IMR-90 (cell line): ENCODE results near the gene TMEM50B. TPM values are rescaled to one million over a fixed set of nuclear protein-coding genes. Genes with fewer than 3 reads are reported as not detected.

Experiments used
- ATAC-seq: fragments of 200-7000 bp; cut with Tn5 transposase; 2 replicates; pipeline ENCODE4 v1.9.1; 2020; ENCODE audit warnings: low read depth, mild to moderate bottlenecking, moderate library complexity
- BruUV-seq: library from RNA; stranded (reverse); fragments of 400-500 nt; replicated peaks from 2 replicates; lab custom pipeline; 2021; lab: Mats Ljungman, UMichigan
- CTCF ChIA-PET: fragments of 300-600 bp; formaldehyde crosslinking; extraction: SDS; loops from one replicate; lab custom pipeline; 2021; ENCODE audit warnings: antibody characterized with exemption; lab: Yijun Ruan, JAX
- POLR2A ChIA-PET: fragments of 300-600 bp; sonication (Branson Sonifier 250); formaldehyde crosslinking; loops from one replicate; lab custom pipeline; 2022; ENCODE audit warnings: antibody characterized with exemption; ENCODE audit not compliant: unreplicated experiment; lab: Charles Lee
- DNase-seq: peaks from one replicate; pipeline ENCODE4 v3.0.0; 2013
- H2AFZ ChIP-seq: replicated peaks from 2 replicates; pipeline ENCODE3; 2013; ENCODE audit warnings: low read length, mild to moderate bottlenecking; ENCODE audit not compliant: poor library complexity
- H2AK5ac ChIP-seq: 2 replicates; pipeline ENCODE4 v1.6.1; 2013; ENCODE audit warnings: low read depth, low read length, inconsistent platforms
- H2AK9ac ChIP-seq: replicated peaks from 2 replicates; pipeline ENCODE3; 2013; ENCODE audit warnings: mild to moderate bottlenecking, low read depth, low read length, moderate library complexity; ENCODE audit not compliant: poor library complexity
- H2BK120ac ChIP-seq: 2 replicates; pipeline ENCODE4 v1.6.1; 2013; ENCODE audit warnings: low read depth, low read length, inconsistent platforms
- H2BK15ac ChIP-seq: 3 replicates; pipeline ENCODE4 v1.6.1; 2013; ENCODE audit warnings: low read depth, low read length, inconsistent platforms
- H2BK20ac ChIP-seq: 2 replicates; pipeline ENCODE4 v1.6.1; 2013; ENCODE audit warnings: low read depth, mild to moderate bottlenecking, inconsistent platforms, low read length, moderate library complexity
- H2BK5ac ChIP-seq: 2 replicates; pipeline ENCODE4 v1.6.1; 2013; ENCODE audit warnings: mild to moderate bottlenecking, low read depth, low read length, inconsistent platforms; ENCODE audit not compliant: poor library complexity, severe bottlenecking
- H3K14ac ChIP-seq: replicated peaks from 2 replicates; pipeline ENCODE4 v1.6.1; 2013; ENCODE audit warnings: low read depth, low read length, inconsistent platforms
- H3K18ac ChIP-seq: 2 replicates; pipeline ENCODE4 v1.6.1; 2013; ENCODE audit warnings: low read depth, low read length, control low read depth
- H3K23ac ChIP-seq: 2 replicates; pipeline ENCODE4 v1.6.1; 2013; ENCODE audit warnings: low read depth, low read length, inconsistent platforms
- H3K27ac ChIP-seq: 2 replicates; pipeline ENCODE4 v1.5.1; 2013; ENCODE audit warnings: mild to moderate bottlenecking, control low read depth, low read length; ENCODE audit not compliant: insufficient read depth
- H3K27me3 ChIP-seq: 2 replicates; pipeline ENCODE4 v1.6.1; 2013; ENCODE audit warnings: low read length; ENCODE audit not compliant: control insufficient read depth, insufficient read depth
- H3K36me3 ChIP-seq: 2 replicates; pipeline ENCODE4 v1.6.1; 2013; ENCODE audit warnings: low read length, mixed read lengths; ENCODE audit not compliant: control insufficient read depth, insufficient read depth
- H3K4ac ChIP-seq: 2 replicates; pipeline ENCODE4 v1.6.1; 2013; ENCODE audit warnings: low read depth, low read length, inconsistent platforms
- H3K4me1 ChIP-seq: 2 replicates; pipeline ENCODE4 v1.6.1; 2013; ENCODE audit warnings: low read length, mixed read lengths; ENCODE audit not compliant: control insufficient read depth, insufficient read depth
- H3K4me2 ChIP-seq: 2 replicates; pipeline ENCODE4 v1.6.1; 2013; ENCODE audit warnings: low read depth, mild to moderate bottlenecking, control low read depth, low read length, moderate library complexity
- H3K4me3 ChIP-seq: 2 replicates; pipeline ENCODE4 v1.5.1; 2013; ENCODE audit warnings: low read depth, mild to moderate bottlenecking, control low read depth, low read length, moderate library complexity; ENCODE audit not compliant: insufficient read depth
- H3K56ac ChIP-seq: 2 replicates; pipeline ENCODE4 v1.6.1; 2013; ENCODE audit warnings: low read length, inconsistent platforms; ENCODE audit not compliant: insufficient read depth; ENCODE audit errors: extremely low read depth
- H3K79me1 ChIP-seq, 2 experiments: 2 replicates each; pipeline ENCODE4 v1.6.1; 2013; ENCODE audit warnings: low read length in 2 of 2, inconsistent platforms in 1 of 2, low read depth in 1 of 2
- H3K9ac ChIP-seq: 2 replicates; pipeline ENCODE4 v1.6.1; 2013; ENCODE audit warnings: low read depth, low read length, control low read depth
- H3K9me1 ChIP-seq: 2 replicates; pipeline ENCODE4 v1.6.1; 2013; ENCODE audit warnings: low read length, inconsistent platforms; ENCODE audit not compliant: insufficient read depth
- H3K9me3 ChIP-seq: 2 replicates; pipeline ENCODE4 v1.6.1; 2013; ENCODE audit warnings: low read length; ENCODE audit not compliant: control insufficient read depth, insufficient read depth
- H4K20me1 ChIP-seq: 2 replicates; pipeline ENCODE4 v1.6.1; 2013; ENCODE audit warnings: low read length, inconsistent platforms; ENCODE audit not compliant: insufficient read depth
- H4K5ac ChIP-seq: 2 replicates; pipeline ENCODE4 v1.6.1; 2013; ENCODE audit warnings: mild to moderate bottlenecking, low read depth, low read length, control low read depth
- H4K8ac ChIP-seq, 2 experiments: 2 replicates each; pipeline ENCODE4 v1.6.1; 2013; ENCODE audit warnings: low read depth in 2 of 2, low read length in 2 of 2, control low read depth in 1 of 2, inconsistent platforms in 1 of 2
- H4K91ac ChIP-seq: 2 replicates; pipeline ENCODE4 v1.6.1; 2013; ENCODE audit warnings: low read depth, low read length, inconsistent platforms; ENCODE audit not compliant: insufficient read depth
- CEBPB ChIP-seq: IDR thresholded peaks from 2 replicates; pipeline ENCODE4 v1.6.1; 2012; ENCODE audit warnings: low read depth, low read length, improper control_type of control experiment
- POLR2A ChIP-seq: IDR thresholded peaks from 2 replicates; pipeline ENCODE4 v1.6.1; 2012; ENCODE audit warnings: mild to moderate bottlenecking, low read depth, low read length
- RAD21 ChIP-seq: IDR thresholded peaks from 2 replicates; pipeline ENCODE4 v1.6.1; 2012; ENCODE audit warnings: low read length, improper control_type of control experiment
- WGBS, 2 experiments: methylation state at CpG; one replicate each; pipeline versions ENCODE4 v1.1.5 to v1.1.7; 2013; ENCODE audit warnings: missing lambda C conversion rate in 2 of 2; ENCODE audit not compliant: insufficient read length in 1 of 2; ENCODE audit errors: extremely low coverage in 2 of 2; 5-methylcytosine and 5-hydroxymethylcytosine counted together
- dilution Hi-C: fragments of 300-500 bp; cut with HindIII; formaldehyde crosslinking; loops from one replicate; pipeline ENCODE4 v1.14.3; 2018; ENCODE audit warnings: low sequenced_read_pairs; ENCODE audit not compliant: unreplicated experiment
- in situ Hi-C: fragments of 300-500 bp; cut with MboI; formaldehyde crosslinking; loops from 3 replicates; pipeline ENCODE4 v1.14.3; 2019; ENCODE audit warnings: low sequenced_read_pairs, inconsistent platforms, mixed read lengths
- intact Hi-C: fragments of 100-400 bp; cut with micrococcal nuclease; formaldehyde crosslinking; loops from 2 replicates; pipeline ENCODE4 v1.10.0; 2022
- polyA plus RNA-seq, 3 experiments: library from polyadenylated mRNA; depleted of rRNA; stranded (reverse); fragments of >200 nt; gene quantifications; 2 replicates each; pipeline ENCODE4 v1.2.3, GENCODE V29; 2012; ENCODE audit warnings: low replicate concordance in 1 of 3
- total RNA-seq: library from RNA; depleted of rRNA; stranded (reverse); fragments of >200 nt; gene quantifications from 2 replicates; pipeline ENCODE4 v1.2.3, GENCODE V29; 2012

The TMEM50B gene
- total and polyA plus RNA-seq, 2 of the 4 experiments (the other 2 are of a cell fraction): 10.9 to 25.9 TPM

DNA sequence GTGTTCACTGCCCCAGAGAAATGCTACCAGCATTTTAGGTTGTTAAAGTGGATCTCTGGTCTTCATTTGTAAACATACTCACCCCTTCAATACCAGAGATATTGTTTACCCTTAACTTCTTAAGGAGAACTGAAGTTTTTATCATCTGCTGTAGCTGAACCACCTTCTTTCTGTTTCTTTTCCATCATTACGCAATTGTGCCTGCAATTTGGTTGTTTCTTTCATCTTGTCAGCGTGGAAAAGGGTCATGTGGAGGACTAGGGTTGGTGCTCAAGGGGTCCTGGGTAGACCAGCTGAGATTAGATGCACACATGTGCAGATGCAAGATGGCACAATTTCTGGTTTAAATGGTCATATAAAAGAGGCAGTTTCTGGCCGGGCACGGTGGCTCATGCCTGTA, 39.1 kb upstream of the TMEM50B start:
- Histone ChIP-seq H2BK120ac (no peak overlapping the region), H4K20me1 (no peaks in the 10 kb centered on the region), H3K4me3 (no peak overlapping the region), H4K91ac (no peak overlapping the region), H3K4ac (no peak overlapping the region), H3K9me3 (no peaks in the 10 kb centered on the region), H4K5ac (no peak overlapping the region), H2BK20ac (no peak overlapping the region), H4K8ac (no peak overlapping the region), H3K9me1 (no peaks in the 10 kb centered on the region), H2AK9ac (no peak overlapping the region), H3K56ac (no peak overlapping the region), H2BK5ac (no peak overlapping the region), H3K23ac (no peak overlapping the region), H3K27me3 (no peaks in the 10 kb centered on the region), H2BK15ac (no peak overlapping the region), H2AFZ (no peak overlapping the region), H3K9ac (no peak overlapping the region), H3K27ac (no peak overlapping the region), H3K14ac (no peak overlapping the region), H3K4me2 (no peak overlapping the region), H2AK5ac (no peak overlapping the region), H3K79me1 (no peaks in the 10 kb centered on the region), H3K4me1 (peaks cover 5% of the 10 kb centered on the region; the same call in 1 of the 2 replicates), H3K36me3 (peaks cover 30% of the 10 kb centered on the region), H3K18ac (no peak overlapping the region)
- in situ Hi-C loops: no loop called here
- ATAC-seq (no peak), DNase-seq (no peak)
- dilution Hi-C loops: no loop called here
- ChIA-PET CTCF (no interaction called here), POLR2A (no interaction called here)
- no TSS peak for BruUV-seq
- TF ChIP-seq RAD21 (no peak), POLR2A (no peak), CEBPB (peak; percentile 75)
- intact Hi-C loops: no loop called here
- WGBS, 2 experiments: 100% methylated on average over 1 of the region's 4 CpGs; no CpG with 5 or more reads in 1 of the 2 experiments
